ENCODE results near the gene UBASH3B.

The UBASH3B gene

GRCh38 chr11:122649116-122649515, 6.4 kb upstream of the UBASH3B start:
- DNase-seq (ENCODE audit: low spot score): no peak

- no peak for DNase-seq (ENCODE audit: low spot score)
Observed at GRCh38 chr11:122650619-122651018, 4.9 kb upstream of the UBASH3B start.

- no peak for DNase-seq (ENCODE audit: low spot score)
Observed at GRCh38 chr11:122652495-122652894, 3.0 kb upstream of the UBASH3B start.

GRCh38 chr11:122653916-122654585, 1.5 kb upstream of the UBASH3B start:
- no peak for DNase-seq (ENCODE audit: low spot score)

- DNase-seq (ENCODE audit: low spot score): peak; percentile 62
Observed at GRCh38 chr11:122656073-122656630, 630 bp downstream of the UBASH3B start.

GRCh38 chr11:122656631-122657101, 1.1 kb downstream of the UBASH3B start:
- peak; percentile 36 for DNase-seq (ENCODE audit: low spot score)

GRCh38 chr11:122659676-122660554, 4.4 kb downstream of the UBASH3B start:
- no peak for DNase-seq (ENCODE audit: low spot score)

GRCh38 chr11:122661182-122661945, 5.8 kb downstream of the UBASH3B start:
- peak; percentile 54 for DNase-seq (ENCODE audit: low spot score)

GRCh38 chr11:122663056-122663740, 7.7 kb downstream of the UBASH3B start:
- DNase-seq (ENCODE audit: low spot score): no peak

- DNase-seq (ENCODE audit: low spot score): no peak
Observed at GRCh38 chr11:122663764-122664163, 8.2 kb downstream of the UBASH3B start.

- no peak for DNase-seq (ENCODE audit: low spot score)
Observed at GRCh38 chr11:122664188-122664587, 8.7 kb downstream of the UBASH3B start.

- DNase-seq (ENCODE audit: low spot score): no peak
Observed at GRCh38 chr11:122665861-122666260, 10.3 kb downstream of the UBASH3B start.

GRCh38 chr11:122666743-122667142, 11.2 kb downstream of the UBASH3B start:
- DNase-seq (ENCODE audit: low spot score): no peak

- DNase-seq (ENCODE audit: low spot score): peak; percentile 11
Observed at GRCh38 chr11:122668562-122669090, 13.1 kb downstream of the UBASH3B start.

- no peak for DNase-seq (ENCODE audit: low spot score)
Observed at GRCh38 chr11:122670131-122670530, 14.6 kb downstream of the UBASH3B start.

- no peak for DNase-seq (ENCODE audit: low spot score)
Observed at GRCh38 chr11:122671400-122671891, 15.9 kb downstream of the UBASH3B start.

- no peak for DNase-seq (ENCODE audit: low spot score)
Observed at GRCh38 chr11:122672892-122673291, 17.4 kb downstream of the UBASH3B start.

GRCh38 chr11:122673701-122674100, 18.2 kb downstream of the UBASH3B start:
- DNase-seq (ENCODE audit: low spot score): no peak

- peak; percentile 64 for DNase-seq (ENCODE audit: low spot score)
Observed at GRCh38 chr11:122676638-122677037, 21.1 kb downstream of the UBASH3B start.

GRCh38 chr11:122677256-122677655, 21.7 kb downstream of the UBASH3B start:
- no peak for DNase-seq (ENCODE audit: low spot score)

GRCh38 chr11:122678406-122678805, 22.9 kb downstream of the UBASH3B start:
- DNase-seq (ENCODE audit: low spot score): no peak

Data from SW480 (cell line).